Measurements from ENCODE around the gene ENTPD3.

DNA sequence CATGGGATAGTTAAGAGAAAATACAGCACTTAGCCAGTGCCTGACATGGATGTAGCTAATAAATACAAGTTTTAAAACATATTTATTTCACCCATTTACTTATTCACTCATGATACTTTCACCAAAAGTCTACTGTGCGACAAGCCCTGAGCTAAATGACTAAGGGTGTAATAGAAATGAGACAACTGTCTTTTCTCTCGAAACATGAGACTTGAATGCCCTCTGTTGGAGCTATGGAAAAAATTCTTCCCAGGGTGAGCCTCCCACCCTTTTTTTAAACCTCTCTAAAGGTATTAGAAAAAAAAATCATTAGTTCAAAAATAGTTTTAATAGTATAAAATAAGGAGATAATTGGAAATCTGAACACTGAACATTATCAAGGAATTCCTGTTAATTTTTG lies 45.8 kb downstream of the ENTPD3 start:
- TF ChIP-seq, protein P1, sequence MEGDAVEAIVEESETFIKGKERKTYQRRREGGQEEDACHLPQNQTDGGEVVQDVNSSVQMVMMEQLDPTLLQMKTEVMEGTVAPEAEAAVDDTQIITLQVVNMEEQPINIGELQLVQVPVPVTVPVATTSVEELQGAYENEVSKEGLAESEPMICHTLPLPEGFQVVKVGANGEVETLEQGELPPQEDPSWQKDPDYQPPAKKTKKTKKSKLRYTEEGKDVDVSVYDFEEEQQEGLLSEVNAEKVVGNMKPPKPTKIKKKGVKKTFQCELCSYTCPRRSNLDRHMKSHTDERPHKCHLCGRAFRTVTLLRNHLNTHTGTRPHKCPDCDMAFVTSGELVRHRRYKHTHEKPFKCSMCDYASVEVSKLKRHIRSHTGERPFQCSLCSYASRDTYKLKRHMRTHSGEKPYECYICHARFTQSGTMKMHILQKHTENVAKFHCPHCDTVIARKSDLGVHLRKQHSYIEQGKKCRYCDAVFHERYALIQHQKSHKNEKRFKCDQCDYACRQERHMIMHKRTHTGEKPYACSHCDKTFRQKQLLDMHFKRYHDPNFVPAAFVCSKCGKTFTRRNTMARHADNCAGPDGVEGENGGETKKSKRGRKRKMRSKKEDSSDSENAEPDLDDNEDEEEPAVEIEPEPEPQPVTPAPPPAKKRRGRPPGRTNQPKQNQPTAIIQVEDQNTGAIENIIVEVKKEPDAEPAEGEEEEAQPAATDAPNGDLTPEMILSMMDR (IDR thresholded peaks at IDR 0.05) = no peak
- TF ChIP-seq POLR2A (IDR thresholded peaks at IDR 0.05) = no peak
